ENCODE measurements around the gene KCTD13.
A peak's percentile ranks its signal among the peaks of the same experiment; 100 is the strongest.

DNA sequence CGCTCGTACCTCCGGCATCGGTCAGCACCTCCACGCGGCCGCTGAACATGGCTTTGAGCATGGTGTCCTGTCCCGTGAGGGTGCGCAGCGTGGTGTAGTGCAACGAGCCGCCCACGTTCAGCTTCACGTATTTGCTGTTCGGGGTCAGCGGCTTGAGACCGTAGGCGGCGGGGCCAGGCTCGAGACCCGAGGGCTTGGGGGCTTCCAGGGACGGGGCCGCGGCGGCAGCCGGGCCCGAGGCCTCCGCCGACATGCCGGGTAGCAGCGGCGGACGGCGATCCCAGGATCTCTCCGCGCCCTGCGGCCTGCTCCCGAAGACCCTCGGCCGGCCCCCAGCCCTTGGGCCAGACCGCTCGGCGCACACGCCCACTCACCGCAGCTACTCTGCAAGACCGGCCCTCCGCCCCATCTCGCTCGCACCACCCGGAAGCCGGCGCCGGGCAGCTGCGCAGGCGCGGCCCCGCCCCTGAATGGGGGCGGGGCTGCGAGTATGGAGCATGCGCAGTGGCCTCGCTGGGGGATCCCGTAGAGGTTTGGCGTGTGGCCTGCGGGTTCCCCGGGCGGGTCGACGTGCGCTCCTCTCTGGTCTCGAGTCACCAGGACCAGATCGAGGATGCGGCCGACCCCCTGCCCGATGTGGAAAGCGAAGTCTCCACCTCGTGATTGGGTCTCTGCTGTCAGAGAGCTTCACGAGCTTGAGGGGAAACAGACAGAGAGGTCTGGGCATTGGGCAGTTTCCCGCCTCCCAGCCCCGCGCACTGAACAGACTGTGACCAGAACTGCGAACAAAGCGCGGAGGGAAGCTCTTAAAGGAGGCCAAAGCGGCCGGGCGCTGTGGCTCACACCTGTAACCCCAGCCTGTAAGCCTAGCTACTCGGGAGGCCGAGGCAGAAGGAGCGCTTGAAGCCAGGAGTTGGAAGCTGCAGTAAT lies at the start of gene KCTD13:
- TF ChIP-seq, protein P1, sequence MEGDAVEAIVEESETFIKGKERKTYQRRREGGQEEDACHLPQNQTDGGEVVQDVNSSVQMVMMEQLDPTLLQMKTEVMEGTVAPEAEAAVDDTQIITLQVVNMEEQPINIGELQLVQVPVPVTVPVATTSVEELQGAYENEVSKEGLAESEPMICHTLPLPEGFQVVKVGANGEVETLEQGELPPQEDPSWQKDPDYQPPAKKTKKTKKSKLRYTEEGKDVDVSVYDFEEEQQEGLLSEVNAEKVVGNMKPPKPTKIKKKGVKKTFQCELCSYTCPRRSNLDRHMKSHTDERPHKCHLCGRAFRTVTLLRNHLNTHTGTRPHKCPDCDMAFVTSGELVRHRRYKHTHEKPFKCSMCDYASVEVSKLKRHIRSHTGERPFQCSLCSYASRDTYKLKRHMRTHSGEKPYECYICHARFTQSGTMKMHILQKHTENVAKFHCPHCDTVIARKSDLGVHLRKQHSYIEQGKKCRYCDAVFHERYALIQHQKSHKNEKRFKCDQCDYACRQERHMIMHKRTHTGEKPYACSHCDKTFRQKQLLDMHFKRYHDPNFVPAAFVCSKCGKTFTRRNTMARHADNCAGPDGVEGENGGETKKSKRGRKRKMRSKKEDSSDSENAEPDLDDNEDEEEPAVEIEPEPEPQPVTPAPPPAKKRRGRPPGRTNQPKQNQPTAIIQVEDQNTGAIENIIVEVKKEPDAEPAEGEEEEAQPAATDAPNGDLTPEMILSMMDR (IDR thresholded peaks at IDR 0.05) = peak in 1 of 6 experiments; percentile 5
- TF ChIP-seq EP300 (IDR thresholded peaks at IDR 0.05) (no peak), POLR2A (IDR thresholded peaks at IDR 0.05) (peak in 3 of 4 donors; percentile 54 to 93 (median 61)), POLR2AphosphoS5 (IDR thresholded peaks at IDR 0.05) (peak; percentile 85 to 91)
